Measurements from ENCODE around the gene COP1.
"Not testable (repeated sequence)": the region's sequence is repeated elsewhere in the genome, so short reads cannot be mapped to it uniquely, and the experiment has no call there.

The COP1 gene

DNA sequence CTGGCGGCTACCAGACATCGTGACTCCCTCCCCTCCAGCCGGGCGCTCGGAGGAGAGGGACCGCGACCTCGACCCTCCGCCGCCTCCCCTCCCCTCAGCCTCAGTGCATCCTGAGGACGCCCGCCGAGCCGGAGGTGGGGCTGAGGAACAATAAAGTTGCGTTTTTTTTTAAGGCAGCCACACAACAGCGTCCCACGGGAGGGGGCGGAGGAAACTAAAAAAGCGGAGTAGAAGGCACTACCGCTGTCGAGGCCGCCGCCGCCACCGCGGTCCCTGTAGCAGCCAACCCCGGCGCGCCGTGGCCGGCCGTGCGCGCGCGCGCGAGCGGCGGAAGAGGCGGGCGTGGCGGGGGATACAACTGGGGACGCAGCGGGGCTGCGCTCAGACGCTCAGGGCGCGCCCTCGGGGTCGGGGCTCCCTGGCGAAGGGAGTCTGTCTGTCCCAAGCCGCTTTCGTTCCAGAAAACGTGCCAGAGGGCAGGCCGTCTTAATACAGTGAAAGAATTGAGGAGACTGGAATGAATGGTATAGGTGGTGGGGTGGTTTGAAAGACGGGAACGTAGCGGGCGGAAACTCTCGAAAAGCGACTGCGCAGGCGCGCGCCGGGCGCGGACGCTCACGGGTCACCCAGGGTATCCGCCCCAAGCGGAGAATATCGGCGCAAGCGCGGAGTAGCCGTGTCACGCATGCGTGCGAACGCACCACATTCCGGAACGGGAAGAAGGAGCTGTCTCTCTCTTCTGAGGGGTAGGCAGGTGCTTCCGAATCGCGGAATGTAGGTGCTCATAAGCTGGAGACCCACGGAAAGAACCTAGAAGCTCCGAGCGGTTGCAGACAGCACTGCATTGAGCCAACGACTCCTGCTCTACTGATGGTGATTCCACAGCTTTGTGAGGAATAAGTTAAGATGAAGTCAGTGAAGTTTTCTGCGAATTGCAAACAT, at the start of gene COP1:
Gene COP1 (minus strand): TSS at position 326 of the 942 bp plus-strand sequence. CDS start 308 bp downstream, at position 18.
- DNase-seq, result peak; percentile 95

DNA sequence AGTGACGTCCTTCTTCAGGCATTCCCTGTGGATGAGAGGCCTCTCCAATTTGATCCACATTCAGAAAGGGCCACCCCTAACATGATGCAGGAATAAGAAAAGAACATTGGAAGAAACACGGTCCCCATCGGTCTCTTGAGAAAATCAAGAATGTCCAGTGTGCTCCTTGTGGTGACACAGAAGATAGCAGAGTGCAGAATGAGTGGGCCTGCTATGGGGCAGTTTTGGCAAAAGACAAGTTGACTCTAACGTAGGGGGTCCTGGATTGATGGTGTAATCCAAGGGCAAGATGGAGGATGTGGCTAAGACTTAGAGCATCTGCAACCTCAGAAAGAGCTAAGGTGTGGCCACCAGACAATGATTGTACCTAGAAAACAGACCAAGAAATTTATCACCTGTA, 45.1 kb upstream of the COP1 start:
- no peak for DNase-seq

DNA sequence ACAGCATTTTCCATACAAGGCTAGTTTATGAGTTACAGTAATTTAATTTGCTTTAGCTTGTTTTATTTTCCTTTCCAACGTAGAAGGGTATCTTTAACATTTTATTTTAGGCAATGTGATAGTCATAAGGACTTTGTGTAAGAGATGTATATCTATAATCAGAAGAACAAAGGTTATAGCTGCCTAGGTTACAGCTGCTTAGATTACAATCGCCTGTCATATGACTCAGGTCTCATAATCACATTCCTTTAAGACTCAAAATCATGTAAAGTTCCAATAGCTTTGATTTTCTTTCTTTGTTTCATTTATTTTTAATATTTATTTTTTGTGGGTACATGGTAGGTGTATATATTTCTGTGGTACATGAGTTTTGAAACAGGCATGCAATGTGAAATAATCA, 37.8 kb upstream of the COP1 start:
- no peak for DNase-seq

DNA sequence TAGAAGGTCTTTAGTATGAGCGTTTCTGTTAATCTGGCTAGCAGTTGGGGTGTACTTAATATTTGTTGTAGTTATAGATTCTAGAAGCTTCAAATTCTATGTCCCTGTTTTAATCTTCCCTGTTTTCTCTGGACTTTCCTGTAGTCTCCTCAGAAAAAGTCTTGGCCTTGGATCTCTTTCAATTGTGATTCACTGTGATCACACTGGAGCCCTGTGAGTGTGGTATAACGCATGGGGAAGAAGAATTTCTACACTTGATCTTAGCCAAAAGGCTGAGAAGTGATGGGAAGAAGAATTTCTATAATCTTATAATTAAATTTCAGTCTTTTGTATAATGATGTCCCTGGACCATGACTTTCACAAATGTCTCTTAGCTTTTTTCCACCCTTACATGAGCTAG, 36.7 kb upstream of the COP1 start:
- DNase-seq, result no peak

DNA sequence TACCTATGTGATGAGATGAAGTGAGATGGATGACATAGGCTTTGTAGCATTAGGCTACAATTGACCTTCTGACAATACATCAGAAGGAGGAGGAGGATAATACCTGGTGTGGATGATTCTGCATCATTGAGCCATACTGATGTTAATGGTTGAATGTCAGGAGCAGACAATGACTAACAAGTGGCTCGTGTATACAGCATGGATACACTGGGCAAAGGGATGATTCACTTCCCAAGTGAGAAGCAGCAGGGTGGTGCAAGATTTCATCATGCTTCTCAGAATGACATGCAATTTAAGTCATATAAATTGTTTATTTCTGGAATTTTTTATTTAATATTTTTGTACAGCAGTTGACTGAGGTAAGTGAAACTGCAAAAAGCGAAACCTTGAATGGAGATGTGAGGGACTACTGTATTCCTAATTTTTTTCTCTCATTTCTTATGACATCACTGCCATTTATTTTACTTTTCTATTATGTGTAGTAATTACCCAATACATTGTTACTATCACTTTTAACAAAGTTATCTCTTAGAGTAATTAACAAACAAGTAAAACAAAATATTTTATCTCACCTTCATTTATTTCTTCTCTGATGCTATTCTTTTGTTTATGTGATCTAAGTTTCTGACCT, 34.4 kb upstream of the COP1 start:
- DNase-seq, result no peak

DNA sequence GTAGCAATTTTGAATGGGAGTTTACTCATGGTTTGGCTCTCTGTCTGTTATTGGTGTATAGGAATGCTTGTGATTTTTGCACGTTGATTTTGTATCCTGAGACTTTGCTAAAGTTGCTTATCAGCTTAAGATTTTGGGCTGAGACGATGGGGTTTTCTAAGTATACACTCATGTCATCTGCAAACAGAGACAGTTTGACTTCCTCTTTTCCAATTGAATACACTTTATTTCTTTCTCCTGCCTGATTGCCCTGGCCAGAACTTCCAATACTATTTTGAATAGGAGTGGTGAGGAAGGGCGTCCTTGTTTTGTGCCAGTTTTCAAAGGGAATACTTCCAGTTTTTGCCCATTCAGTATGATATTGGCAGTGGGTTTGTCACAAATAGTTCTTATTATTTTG, 26.6 kb upstream of the COP1 start:
- not testable (repeated sequence) for DNase-seq

DNA sequence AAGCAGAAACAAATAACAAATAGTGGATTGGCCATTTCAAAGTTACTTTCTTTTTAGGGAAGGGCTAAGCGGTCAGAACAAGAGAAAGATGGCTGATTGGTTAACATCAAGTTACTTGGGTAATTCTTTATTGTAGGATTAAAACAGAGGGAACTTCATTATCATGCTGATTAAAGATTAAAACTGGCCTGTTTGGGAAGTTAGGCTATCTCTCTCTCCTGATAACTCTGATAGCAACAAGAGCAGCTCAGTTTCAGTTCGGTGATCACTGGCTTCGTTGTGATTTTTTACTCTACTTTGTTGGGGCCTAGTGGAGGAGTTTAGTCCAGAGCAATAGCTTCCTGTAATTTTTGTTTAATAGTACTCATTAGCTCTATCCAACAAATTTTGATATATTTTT, 20.5 kb upstream of the COP1 start:
- no peak for DNase-seq

DNA sequence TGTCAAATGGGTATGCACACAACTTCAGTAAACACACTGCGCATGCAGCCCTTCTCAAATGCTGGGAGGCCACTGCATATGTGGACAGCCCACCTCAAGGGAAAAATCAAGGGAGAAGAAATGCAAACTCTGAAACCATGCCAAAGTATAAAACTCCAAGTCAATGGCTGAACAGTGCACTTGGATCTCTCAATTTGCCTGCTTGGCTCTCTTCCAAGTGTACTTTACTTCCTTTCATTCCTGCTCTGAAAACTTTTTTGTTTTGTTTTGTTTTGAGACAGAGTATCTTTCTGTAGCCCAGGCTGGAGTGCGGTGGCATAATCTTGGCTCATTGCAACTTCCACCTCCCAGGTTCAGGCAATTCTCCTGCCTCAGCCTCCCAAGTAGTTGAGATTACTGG, 18.8 kb upstream of the COP1 start:
- DNase-seq, result no peak

DNA sequence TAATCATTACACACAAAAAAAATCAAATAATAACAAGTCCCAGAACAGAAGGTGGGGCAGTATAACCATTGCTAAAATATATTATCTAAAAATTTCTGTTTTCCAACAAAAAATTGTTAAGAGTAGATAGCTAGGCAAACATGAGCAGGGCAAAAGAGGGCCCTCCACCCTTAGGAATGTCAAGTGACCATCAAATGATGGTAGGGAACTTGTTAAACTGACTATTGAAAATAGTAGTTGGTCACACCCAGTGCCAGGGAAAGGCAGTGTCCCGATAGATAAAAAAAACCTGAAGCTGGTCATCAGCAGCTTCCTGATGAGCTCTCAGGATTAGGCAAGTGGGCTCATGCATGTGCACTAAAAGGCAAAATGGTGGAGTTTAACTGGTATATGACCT, 18.4 kb upstream of the COP1 start:
- no peak for DNase-seq

DNA sequence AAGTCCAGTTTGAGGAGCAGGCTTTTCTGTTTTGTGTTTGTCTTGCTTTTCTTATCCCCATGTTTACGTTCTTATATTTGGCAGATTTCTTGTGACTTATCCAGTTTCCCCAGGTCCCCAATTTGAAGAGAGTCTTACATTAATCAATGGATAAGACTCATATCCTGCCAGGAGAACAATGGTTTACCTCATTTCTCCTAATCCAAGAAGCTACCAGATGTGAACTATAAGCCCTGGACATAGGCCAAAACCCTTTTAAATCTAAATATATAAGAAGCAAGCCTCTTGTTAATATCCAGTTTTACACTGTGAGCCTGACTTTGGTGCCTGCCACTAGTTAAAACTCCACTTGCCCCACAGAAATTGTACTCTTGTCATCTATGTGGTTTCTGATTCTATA, 15.1 kb upstream of the COP1 start:
- no peak for DNase-seq

DNA sequence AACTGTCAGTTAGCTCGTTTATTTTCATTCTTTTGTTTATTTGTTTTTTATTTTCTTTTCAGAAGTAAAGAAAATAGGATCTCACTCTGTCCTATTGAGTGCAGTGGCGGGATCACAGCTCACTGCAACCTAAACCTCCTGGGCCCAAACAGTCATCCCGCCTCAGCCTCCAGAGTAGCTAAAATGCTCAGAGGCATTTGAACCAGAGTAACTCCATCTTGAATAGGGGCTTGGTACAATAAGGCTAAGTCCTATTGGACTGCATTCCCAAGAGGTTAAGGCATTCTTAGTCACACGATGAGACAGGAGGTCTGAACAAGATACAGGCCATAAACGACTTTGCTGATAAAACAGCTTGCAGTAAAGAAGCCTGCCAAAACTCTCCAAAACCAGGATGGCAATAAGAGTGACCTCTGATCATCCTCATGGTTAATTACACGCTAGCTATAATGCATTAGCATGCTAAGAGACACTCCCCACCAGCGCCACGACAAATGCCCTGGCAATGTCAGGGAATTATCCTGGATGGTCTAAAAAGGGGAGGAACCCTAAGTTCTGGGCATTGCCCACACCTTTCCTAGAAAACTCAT, 13.1 kb upstream of the COP1 start:
- no peak for DNase-seq

DNA sequence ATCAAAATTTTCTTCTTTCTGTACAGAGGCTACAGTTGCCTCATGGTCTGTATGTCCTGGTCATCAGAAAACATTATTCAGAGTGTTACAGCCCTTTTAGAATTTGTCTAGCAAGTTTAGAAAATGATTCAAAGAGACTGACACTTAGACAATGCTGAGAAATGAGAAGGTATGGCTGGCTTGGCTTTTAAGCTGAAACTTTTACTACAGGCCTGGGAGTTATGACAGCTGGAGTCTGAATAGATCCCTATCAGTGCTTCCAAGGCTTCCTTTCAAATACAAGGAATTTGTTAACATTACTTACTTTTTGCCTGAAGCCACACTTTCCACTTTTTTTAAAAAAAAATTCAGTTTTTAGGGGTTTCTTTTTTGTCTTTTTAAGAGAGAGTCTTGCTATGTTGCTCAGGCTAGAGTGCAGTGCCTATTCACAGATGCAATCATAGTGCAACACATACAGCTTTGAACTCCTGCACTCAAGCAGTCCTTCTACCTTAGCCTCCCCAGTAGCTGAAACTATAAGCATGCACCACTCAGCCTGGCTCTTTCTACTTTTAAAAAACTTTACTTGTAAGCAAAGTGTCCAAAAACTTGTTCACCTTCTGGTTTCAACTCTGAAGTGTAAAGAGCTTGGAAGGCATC, 10.5 kb upstream of the COP1 start:
- no peak for DNase-seq

DNA sequence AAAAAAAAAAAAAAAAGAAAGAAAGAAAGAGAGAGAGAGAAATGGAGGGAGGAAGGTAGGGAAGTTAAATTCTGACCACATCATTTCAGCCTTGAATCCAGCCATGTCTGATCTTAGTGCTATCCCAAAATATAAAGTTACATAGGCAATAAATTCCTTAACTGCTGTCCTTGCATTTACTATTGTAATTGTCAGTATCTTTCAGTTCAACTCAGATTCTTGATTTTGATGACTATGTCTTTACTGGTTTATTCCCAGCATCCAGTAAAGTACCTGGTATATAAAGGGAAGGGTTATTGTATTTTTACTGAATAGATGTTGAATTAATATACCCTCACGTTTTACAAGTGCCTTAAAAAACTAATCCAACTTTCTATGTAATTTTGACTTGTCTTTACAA, 8.9 kb upstream of the COP1 start:
- DNase-seq, result no peak

DNA sequence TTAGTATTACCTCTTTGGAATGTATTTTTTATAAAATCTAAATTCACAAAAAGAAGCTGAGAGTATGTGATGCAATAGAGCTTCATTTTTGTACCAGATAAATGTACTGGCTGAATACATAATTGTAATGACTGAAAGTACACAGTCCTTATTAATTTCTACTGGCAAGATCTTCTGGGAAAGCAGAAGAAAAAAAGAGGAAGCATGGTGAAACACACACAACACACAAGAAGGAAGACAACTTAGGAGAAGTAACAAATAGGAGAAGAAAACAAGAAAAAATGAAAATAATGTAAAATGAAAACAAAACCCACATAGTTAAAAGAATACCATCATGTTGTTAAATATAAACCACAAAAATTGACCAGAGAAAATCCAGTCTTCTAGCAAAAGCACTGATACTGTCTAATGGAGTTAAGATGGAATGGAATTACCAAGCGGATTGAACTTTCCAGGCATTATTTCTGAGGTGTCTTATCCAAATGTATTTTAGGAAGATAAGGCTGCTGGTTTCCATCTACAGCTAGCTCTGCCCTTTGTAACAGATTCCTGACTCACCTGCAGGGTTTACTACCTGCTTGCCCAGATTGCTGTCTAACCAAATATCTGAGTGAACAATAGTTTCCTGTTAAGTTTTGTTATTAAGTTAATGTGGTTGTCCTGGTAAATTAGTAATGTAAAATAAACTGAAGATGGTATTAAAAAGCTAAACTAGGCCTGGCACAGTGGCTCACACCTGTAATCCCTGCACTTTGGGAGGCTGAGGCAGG, 4.5 kb upstream of the COP1 start:
- DNase-seq, result no peak

DNA sequence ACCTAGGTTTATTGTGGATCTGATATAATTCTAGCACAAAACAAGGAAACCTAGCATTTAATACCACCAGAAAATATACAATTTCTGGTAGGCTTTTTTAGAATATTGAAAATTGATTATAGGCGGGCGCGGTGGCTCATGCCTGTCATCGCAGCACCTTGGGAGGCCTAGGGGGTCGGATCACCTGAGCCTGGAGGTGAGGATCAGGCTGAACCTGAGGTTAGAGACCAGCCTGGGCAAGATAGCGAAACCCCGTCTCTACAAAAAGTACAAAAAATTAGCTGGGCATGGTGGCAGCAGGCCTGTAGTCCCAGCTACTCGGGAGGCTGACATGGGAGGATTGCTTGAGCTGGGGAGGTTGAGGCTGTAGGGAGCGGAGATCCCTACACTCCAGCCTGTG, 948 bp upstream of the COP1 start:
- no peak for DNase-seq

DNA sequence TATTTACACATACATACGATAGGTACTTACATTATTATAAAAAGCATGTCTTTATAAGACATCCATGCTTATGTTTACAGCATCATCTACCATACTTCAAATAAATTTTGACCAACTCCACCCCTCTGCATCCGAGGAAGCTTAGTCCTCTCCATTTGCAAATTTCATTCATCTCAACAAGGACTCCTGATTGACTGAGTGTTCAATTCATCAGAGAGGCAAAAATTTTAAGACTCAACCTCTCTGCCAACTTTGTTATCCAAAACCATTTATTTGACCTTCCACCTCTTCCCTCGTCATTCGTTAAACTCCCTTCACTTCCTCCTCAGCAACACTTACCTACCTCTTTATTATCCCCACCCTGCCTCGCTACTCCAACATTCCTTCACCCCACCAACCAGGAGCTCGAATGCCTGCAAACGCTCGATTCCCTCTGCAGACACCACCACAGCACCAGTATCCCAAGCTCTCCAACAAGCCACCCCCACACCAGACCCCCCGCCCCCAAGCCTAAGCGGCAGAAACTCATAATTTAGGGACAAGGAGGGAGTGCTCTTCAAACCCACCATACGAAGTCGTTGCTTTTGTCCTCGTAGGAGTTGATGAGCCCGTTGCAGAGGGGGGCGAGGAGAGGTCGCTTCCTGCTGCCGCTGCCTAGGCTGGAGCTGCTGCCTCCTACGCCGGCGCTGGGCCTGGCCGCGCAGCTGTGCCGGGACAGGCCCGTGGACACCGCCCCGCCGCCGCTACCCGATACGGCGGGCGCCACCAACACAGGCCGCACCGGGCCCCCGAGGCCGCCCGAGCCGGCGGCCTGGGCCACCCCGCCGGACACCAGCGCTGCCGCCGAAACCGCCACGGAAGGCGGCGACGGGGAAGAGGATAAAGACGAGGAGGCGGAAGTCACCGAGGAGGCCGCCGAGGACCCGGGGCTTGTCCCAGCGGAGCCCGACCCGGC, 803 bp downstream of the COP1 start:
- no peak for DNase-seq

DNA sequence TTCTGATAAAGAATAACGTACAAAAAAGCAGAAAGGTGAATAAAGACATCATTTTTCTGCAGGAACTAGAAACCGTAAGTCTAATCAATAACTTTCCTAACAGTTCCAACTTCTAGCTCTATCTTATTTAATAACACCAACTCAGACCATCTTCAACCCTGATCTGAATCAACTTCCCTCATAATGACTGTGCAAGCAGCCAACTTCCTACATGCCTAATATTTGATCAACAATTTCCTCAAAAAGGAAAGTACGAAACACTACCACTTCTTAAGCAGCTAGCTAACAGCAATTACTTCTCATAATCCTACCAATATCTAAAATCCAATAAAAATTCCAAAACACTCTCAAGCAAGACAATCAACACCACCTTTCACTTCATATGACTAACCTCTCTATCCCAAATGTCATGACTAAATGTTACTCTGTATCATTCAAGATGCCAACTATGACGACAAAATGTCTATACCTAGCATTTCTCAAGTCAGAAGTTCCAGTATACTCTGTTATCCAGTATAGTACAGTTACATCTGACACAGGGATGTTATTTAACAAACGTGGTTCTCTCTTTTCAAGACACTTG, 1.7 kb downstream of the COP1 start:
- no peak for DNase-seq

DNA sequence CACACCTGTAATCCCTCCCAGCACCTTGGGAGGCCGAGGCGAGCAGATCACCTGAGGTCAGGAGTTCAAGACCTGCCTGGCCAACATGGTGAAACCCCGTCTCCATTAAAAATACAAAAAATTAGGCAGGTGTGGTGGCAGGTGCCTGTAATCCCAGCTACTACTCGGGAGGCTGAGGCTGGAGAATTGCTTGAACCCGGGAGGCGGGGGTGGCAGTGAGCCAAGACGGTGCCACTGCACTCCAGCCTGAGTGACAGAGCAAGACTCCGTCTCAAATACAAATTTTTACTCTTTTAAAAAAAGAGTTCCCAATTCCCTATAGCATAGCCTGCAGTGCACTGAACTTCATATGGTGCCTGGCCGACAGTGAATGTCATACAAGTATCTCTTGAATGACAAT, 2.4 kb downstream of the COP1 start:
- DNase-seq, result not testable (repeated sequence)

DNA sequence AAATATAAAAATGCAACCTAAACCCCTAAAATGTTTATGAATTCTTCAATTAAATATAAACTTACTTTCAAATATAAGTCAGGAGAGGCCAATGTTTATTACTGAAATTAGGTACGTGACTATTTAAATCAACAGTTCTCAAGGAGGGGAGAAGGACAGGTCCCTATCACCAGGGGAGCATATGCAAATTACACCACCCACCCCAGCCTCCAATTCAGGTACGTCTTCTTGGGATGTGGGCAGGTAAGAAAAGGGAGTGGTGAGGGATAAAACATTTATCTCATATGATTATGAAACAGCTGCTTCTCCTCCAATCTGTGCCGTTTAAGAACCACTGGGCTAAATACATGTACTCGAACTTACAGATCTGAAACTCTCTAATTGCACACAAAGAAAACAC, 3.4 kb downstream of the COP1 start:
- no peak for DNase-seq

DNA sequence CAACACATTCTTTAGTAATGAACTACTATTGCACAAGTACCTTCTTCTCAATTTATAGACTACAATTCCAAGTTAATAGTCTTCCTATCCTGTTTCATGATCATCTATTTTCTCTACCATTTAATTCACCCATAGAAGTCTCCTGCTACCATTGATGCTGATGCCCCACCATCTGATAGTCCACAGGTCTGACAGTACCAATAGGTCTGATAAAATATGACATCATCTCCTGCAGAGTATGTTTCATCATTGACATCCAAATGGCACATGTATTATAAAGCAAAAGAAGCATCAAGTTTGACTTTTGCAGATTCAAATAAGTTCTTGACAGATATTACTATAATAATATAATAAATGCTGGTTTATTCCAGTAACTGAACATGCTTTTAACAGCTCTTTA, 5.5 kb downstream of the COP1 start:
- no peak for DNase-seq

DNA sequence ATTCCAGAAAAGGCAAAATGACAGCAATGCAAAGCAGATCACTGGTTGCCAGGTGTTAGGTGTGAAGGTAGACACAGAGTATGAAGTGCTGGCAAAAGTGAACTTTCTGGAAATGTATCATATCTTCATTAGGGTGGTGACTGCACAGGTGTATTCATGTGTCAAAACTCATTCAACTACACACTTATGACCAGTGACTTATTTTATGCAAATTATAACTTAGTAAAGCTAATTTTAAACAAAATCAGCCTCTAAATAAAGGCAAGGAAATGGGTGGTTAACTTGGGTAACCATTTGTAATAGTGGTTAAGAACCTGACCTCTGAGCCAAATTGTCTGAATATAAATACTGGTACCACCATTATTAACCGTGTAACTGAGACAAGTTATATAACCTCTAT, 7.4 kb downstream of the COP1 start:
- DNase-seq, result no peak
